ENCODE data around the gene ABR. TPM values are rescaled to one million over a fixed set of nuclear protein-coding genes. Genes with fewer than 3 reads are reported as not detected.

Gene ABR
- total and polyA plus RNA-seq, 2 of the 13 experiments (the other 11 are each of a cell fraction or from before 2014, with no cell fraction given), result 12.4 to 40.4 TPM

DNA sequence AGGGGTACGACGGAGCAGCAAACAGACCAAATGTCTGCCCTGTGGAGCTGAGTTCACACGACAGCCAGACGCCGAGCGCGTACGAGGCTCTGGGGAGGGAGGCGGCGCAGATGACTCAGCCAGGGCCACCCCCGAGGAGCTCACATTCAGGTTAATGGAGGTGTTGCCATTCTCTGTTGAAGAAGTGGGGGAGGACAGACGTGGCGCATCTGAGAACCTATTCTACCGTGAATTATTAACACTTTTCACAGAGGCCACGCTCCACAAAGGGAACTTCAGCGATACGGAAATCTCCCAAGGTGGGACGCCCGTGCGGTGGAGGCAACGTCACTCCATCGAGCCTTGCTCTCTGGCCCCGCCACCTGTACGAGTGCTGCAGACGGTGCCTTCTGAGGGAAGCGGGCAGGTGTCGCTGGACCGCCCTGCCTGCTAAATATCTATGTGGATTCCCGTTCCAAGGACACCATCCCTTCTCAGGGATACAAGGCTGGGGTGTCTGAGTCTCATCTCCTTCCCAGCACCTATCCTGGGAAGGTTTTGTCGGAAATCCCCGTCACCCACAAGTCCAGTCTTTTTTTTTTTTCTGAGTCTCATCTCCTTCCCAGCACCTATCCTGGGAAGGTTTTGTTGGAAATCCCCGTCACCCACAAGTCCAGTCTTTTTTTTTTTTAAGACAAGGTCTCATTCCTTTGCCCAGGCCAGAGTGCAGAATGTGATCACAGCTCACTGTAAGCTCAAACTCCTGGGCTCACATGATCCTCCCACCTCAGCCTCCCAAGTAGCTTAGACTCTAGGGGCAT is 19.0 kb downstream of the ABR start:
- ChIA-PET CTCF (ENCODE audit: low intra/inter-chr PET ratio, low total read pairs) (no interaction called here), POLR2A (no interaction called here)
- Histone ChIP-seq H3K9ac (ENCODE audit: insufficient read depth, low read depth, low read length) (no peak overlapping the region), H3K4me2 (ENCODE audit: low read depth, low read length) (peak overlapping the region; percentile 32; the same call in 1 of the 2 replicates), H2AFZ (ENCODE audit: low read length) (no peak overlapping the region), H4K20me1 (ENCODE audit: insufficient read depth, low read length) (no peaks in the 10 kb centered on the region), H3K79me2 (ENCODE audit: insufficient read depth, low read length) (no peaks in the 10 kb centered on the region), H3K27ac (ENCODE audit: extremely low read length, insufficient read depth, low read length) (no peak overlapping the region), H3K4me1 (ENCODE audit: insufficient read depth, low read length) (no peaks in the 10 kb centered on the region), H3K9me3 (ENCODE audit: low read length) (0 out of 2 replicates have a peak, but pooled peaks cover 4% of the 10 kb centered on the region), H3K4me3 (replicated peaks in 1 of 3; ENCODE audit: insufficient read depth in 1 of 3, low read depth in 2 of 3, low read length in 3 of 3) (no peak overlapping the region), H3K36me3 (replicated peaks in 1 of 2; ENCODE audit: control insufficient read depth in 1 of 2, insufficient read depth in 2 of 2, low read length in 2 of 2) (no peaks in the 10 kb centered on the region), H3K27me3 (ENCODE audit: control insufficient read depth in 1 of 2, insufficient read depth in 2 of 2, low read length in 2 of 2) (peaks cover 13 to 50% of the 10 kb centered on the region in 2 experiments)
- intact Hi-C loops (cut with micrococcal nuclease; ENCODE audit: unreplicated experiment), result no loop called here
- DNase-seq (ENCODE audit: low spot score), result no peak
- ATAC-seq, result no peak; the same call in 1 of the 3 replicates
- BruUV-seq (replicated peaks), result no TSS peak
- WGBS (ENCODE audit: low lambda C conversion rate), result 4% methylated on average over 18 of the region's 32 CpGs
- in situ Hi-C loops (cut with HindIII; ENCODE audit: extremely low pct_ligation_motif_present, low pct_unique_long_range_greater_than_20kb), result no loop called here
- FAIRE-seq, result no peak
- no peak for TF ChIP-seq PAF1 (CRISPR knock-in tag; IDR thresholded peaks at IDR 0.05)
- no peak for TF ChIP-seq TOE1 (CRISPR knock-in tag; IDR thresholded peaks at IDR 0.05)
- peak; percentile 77 for TF ChIP-seq HNRNPLL (IDR thresholded peaks at IDR 0.05; ENCODE audit: low read depth, low read length, poor library complexity, severe bottlenecking)
- TF ChIP-seq REL (CRISPR knock-in tag; conservative IDR thresholded peaks at IDR 0.05), result no peak
- TF ChIP-seq FOSL2 (CRISPR knock-in tag; IDR thresholded peaks at IDR 0.05), result peak; percentile 36; the same call in 1 of the 2 replicates
- TF ChIP-seq, protein P1, sequence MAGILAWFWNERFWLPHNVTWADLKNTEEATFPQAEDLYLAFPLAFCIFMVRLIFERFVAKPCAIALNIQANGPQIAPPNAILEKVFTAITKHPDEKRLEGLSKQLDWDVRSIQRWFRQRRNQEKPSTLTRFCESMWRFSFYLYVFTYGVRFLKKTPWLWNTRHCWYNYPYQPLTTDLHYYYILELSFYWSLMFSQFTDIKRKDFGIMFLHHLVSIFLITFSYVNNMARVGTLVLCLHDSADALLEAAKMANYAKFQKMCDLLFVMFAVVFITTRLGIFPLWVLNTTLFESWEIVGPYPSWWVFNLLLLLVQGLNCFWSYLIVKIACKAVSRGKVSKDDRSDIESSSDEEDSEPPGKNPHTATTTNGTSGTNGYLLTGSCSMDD (CRISPR knock-in tag; IDR thresholded peaks at IDR 0.05), result no peak
- TF ChIP-seq, protein P2, sequence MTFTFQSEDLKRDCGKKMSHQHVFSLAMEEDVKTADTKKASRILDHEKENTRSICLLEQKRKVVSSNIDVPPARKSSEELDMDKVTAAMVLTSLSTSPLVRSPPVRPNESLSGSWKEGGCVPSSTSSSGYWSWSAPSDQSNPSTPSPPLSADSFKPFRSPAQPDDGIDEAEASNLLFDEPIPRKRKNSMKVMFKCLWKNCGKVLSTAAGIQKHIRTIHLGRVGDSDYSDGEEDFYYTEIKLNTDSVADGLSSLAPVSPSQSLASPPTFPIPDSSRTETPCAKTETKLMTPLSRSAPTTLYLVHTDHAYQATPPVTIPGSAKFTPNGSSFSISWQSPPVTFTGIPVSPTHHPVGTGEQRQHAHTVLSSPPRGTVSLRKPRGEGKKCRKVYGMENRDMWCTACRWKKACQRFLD (CRISPR knock-in tag; IDR thresholded peaks at IDR 0.05; ENCODE audit: borderline replicate concordance), result no peak
- no peak for TF ChIP-seq ZSCAN12 (CRISPR knock-in tag; IDR thresholded peaks at IDR 0.05)
- TF ChIP-seq ZNF724P (CRISPR knock-in tag; IDR thresholded peaks at IDR 0.05; ENCODE audit: borderline replicate concordance), result no peak
- TF ChIP-seq, protein P3, sequence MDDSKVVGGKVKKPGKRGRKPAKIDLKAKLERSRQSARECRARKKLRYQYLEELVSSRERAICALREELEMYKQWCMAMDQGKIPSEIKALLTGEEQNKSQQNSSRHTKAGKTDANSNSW (CRISPR knock-in tag; IDR thresholded peaks at IDR 0.05; ENCODE audit: borderline replicate concordance), result no peak
